Breast epithelium (tissue), 4 donors: ENCODE measurements around the gene PSMD2. TPM values are rescaled to one million over a fixed set of nuclear protein-coding genes. Genes with fewer than 3 reads are reported as not detected.

Experiments
- DNase-seq, 2 donors: peaks; one replicate each; pipeline ENCODE4 v3.0.0-alpha.2; 2019; ENCODE audit warnings: low spot score in 2 of 2
- H3K27ac ChIP-seq, 2 donors: fragments of 200-600 bp; sonication (generic) in 1 of 2; one replicate each; pipeline ENCODE4 v1.5.1; 2016 to 2019; ENCODE audit warnings: mild to moderate bottlenecking in 1 of 2
- H3K27me3 ChIP-seq, 2 donors: fragments of 200-600 bp; sonication (generic) in 1 of 2; one replicate each; pipeline versions ENCODE4 v1.5.1 to v1.6.0; 2017 to 2019; ENCODE audit warnings: control low read depth in 1 of 2, mild to moderate bottlenecking in 1 of 2
- H3K36me3 ChIP-seq: fragments of 200-600 bp; one replicate; pipeline ENCODE4 v1.5.1; 2019
- H3K4me1 ChIP-seq, 2 donors: fragments of 200-600 bp; sonication (generic); one replicate each; pipeline ENCODE4 v1.5.1; 2016 to 2019; ENCODE audit warnings: control low read depth in 1 of 2
- H3K4me3 ChIP-seq, 3 donors: fragments of 200-600 bp; sonication (generic); 1 replicate in 2 of 3; 2 replicates in 1 of 3; pipeline ENCODE4 v1.5.1; 2016 to 2019; ENCODE audit warnings: mild to moderate bottlenecking in 3 of 3, moderate library complexity in 2 of 3
- H3K9me3 ChIP-seq, 2 donors: fragments of 200-600 bp; sonication (generic) in 1 of 2; one replicate each; pipeline ENCODE4 v1.5.1; 2016 to 2019; ENCODE audit warnings: control low read depth in 1 of 2
- CTCF ChIP-seq, 3 donors: fragments of 450-650 bp; IDR thresholded peaks; one replicate each; pipeline ENCODE4 v1.5.1; 2016 to 2017; ENCODE audit warnings: antibody characterized with exemption in 3 of 3, mild to moderate bottlenecking in 3 of 3, moderate library complexity in 3 of 3
- POLR2A ChIP-seq: fragments of 450-650 bp; IDR thresholded peaks from one replicate; pipeline ENCODE4 v1.6.1; 2016; ENCODE audit warnings: antibody characterized with exemption, mild to moderate bottlenecking, moderate library complexity
- POLR2AphosphoS5 ChIP-seq, 3 donors: sonication (generic); formaldehyde crosslinking; IDR thresholded peaks; one replicate each; pipeline ENCODE4 v1.6.1; 2017; ENCODE audit warnings: antibody characterized with exemption in 3 of 3
- intact Hi-C: fragments of 100-400 bp; cut with DNase I; formaldehyde crosslinking; loops from one replicate; pipeline ENCODE4 v1.15.1; 2023; ENCODE audit warnings: low total_unique reads
- total RNA-seq, 3 donors: library from RNA; depleted of rRNA; stranded (reverse); fragments of >200 nt; gene quantifications; one replicate each; pipeline ENCODE4 v1.1.0, GENCODE V29; 2016

Gene PSMD2
- total RNA-seq, 3 donors from 2014 or later, result 201 to 275 (median 214) TPM

DNA sequence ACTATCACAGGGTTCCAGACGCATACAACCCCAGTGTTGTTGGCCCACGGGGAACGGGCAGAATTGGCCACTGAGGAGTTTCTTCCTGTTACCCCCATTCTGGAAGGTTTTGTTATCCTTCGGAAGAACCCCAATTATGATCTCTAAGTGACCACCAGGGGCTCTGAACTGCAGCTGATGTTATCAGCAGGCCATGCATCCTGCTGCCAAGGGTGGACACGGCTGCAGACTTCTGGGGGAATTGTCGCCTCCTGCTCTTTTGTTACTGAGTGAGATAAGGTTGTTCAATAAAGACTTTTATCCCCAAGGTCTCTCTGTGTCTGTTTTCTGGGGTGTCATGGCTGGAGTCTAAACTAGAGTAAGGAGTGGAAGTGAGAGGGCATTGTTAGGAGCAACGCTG, 9.7 kb downstream of the PSMD2 start:
- Histone ChIP-seq H3K4me1 (no peaks in the 10 kb centered on the region), H3K27me3 (no peaks in the 10 kb centered on the region), H3K4me3 (no peak overlapping the region), H3K36me3 (no peaks in the 10 kb centered on the region), H3K27ac (no peak overlapping the region), H3K9me3 (no peaks in the 10 kb centered on the region)
- intact Hi-C loops, result no loop called here
- no peak for DNase-seq
- TF ChIP-seq POLR2AphosphoS5 (IDR thresholded peaks at IDR 0.05) (no peak), POLR2A (no peak), CTCF (IDR thresholded peaks at IDR 0.05) (no peak)

DNA sequence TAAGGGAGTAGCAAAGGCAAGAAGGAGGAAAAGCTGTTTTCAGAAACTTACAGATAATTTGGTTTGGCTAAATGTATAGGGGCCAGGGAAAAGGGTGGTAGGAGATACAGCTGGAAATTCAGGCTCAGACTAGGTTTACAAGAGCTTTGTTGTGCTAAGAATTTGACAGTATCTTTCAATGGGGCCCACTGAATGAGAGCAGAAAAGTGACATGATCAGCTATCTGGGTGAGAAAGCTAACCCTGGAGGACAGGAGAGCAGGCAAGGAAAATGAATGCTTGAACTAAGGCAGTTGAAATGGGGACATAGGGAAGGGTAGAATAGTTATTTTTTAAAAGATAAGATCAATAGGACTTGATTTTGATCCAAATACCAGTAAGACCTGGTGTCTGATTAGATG, 12.6 kb downstream of the PSMD2 start:
- TF ChIP-seq POLR2AphosphoS5 (IDR thresholded peaks at IDR 0.05) (no peak), CTCF (IDR thresholded peaks at IDR 0.05) (no peak), POLR2A (no peak)
- intact Hi-C loops, result loop anchor here (10.0 kb wide), 1 partner anchor 1517 kb away; the partner anchor contains the start of gene ATP11B
- no peak for DNase-seq
- Histone ChIP-seq H3K4me3 (no peak overlapping the region), H3K27ac (no peak overlapping the region), H3K27me3 (no peaks in the 10 kb centered on the region), H3K36me3 (no peaks in the 10 kb centered on the region), H3K9me3 (no peaks in the 10 kb centered on the region), H3K4me1 (peaks cover 5 to 10% of the 10 kb centered on the region in 2 donors)

- peak in 2 of 3 donors; percentile 55 to 88 for TF ChIP-seq POLR2AphosphoS5 (IDR thresholded peaks at IDR 0.05)
- peak; percentile 52 for TF ChIP-seq POLR2A
- no peak for TF ChIP-seq CTCF (IDR thresholded peaks at IDR 0.05)
- intact Hi-C loops, result loop anchor here (10.0 kb wide), 1 partner anchor 1520 kb away; the partner anchor contains the start of gene ATP11B
- Histone ChIP-seq H3K36me3 (no peaks in the 10 kb centered on the region), H3K27me3 (no peaks in the 10 kb centered on the region), H3K4me3 (peak within 1 kb of the TSS; percentile 63 to 86 (median 64)), H3K9me3 (no peaks in the 10 kb centered on the region), H3K27ac (peak within 1 kb of the TSS; percentile 95 to 99), H3K4me1 (peaks cover 5 to 31% of the 10 kb centered on the region in 2 donors)
- peak; percentile 93 to 94 for DNase-seq
These were observed 15.3 kb downstream of the PSMD2 start, which contains the start of gene EIF4G1 for GRCh38 chr3:184314363-184314699. Gene EIF4G1, plus strand, starts transcription at chr3:184314606. Its CDS starts 1,191 bp downstream, at chr3:184315797.

GRCh38 chr3:184314700-184315542, 15.9 kb downstream of the PSMD2 start:
- intact Hi-C loops, result loop anchor here (10.0 kb wide), 1 partner anchor 1520 kb away; the partner anchor contains the start of gene ATP11B
- Histone ChIP-seq H3K4me1 (peaks cover 6 to 31% of the 10 kb centered on the region in 2 donors), H3K36me3 (no peaks in the 10 kb centered on the region)

DNA sequence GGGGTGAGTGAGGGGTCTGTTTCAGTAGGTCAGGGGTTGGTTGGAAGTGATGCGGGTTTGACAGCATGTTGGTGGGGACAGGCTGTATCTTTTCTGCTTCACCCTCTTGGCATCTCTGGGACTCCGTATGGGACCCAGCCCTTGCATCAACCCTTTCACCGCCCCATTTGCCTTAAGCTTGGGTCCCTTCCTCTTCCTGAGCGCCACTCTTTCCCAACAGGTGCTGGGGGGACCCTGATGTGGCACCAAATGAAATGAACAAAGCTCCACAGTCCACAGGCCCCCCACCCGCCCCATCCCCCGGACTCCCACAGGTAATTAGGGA, 16.5 kb downstream of the PSMD2 start:
- no peak for DNase-seq
- H3K27ac ChIP-seq, result peak overlapping the region; percentile 95 to 99
- H3K27me3 ChIP-seq, result no peaks in the 10 kb centered on the region
- H3K36me3 ChIP-seq, result no peaks in the 10 kb centered on the region
- TF ChIP-seq POLR2A (no peak), CTCF (IDR thresholded peaks at IDR 0.05) (no peak), POLR2AphosphoS5 (IDR thresholded peaks at IDR 0.05) (no peak)
- peak overlapping the region; percentile 63 to 86 (median 64) for H3K4me3 ChIP-seq
- peaks cover 11 to 36% of the 10 kb centered on the region in 2 donors for H3K4me1 ChIP-seq
- no peaks in the 10 kb centered on the region for H3K9me3 ChIP-seq
- intact Hi-C loops, result loop anchor here (10.0 kb wide), 1 partner anchor 1521 kb away; the partner anchor contains the start of gene ATP11B

More at GRCh38 chr3:184314700-184315542, 15.9 kb downstream of the PSMD2 start:
- DNase-seq, result peak; percentile 76 to 84
- Histone ChIP-seq H3K27ac (peak overlapping the region; percentile 95 to 99), H3K27me3 (no peaks in the 10 kb centered on the region), H3K4me3 (peak overlapping the region; percentile 63 to 86 (median 64)), H3K9me3 (no peaks in the 10 kb centered on the region)
- TF ChIP-seq POLR2A (no peak), POLR2AphosphoS5 (IDR thresholded peaks at IDR 0.05) (peak; percentile 7 to 85 (median 60))
